ENCODE measurements around the gene TXLNB.

TXLNB gene

DNA sequence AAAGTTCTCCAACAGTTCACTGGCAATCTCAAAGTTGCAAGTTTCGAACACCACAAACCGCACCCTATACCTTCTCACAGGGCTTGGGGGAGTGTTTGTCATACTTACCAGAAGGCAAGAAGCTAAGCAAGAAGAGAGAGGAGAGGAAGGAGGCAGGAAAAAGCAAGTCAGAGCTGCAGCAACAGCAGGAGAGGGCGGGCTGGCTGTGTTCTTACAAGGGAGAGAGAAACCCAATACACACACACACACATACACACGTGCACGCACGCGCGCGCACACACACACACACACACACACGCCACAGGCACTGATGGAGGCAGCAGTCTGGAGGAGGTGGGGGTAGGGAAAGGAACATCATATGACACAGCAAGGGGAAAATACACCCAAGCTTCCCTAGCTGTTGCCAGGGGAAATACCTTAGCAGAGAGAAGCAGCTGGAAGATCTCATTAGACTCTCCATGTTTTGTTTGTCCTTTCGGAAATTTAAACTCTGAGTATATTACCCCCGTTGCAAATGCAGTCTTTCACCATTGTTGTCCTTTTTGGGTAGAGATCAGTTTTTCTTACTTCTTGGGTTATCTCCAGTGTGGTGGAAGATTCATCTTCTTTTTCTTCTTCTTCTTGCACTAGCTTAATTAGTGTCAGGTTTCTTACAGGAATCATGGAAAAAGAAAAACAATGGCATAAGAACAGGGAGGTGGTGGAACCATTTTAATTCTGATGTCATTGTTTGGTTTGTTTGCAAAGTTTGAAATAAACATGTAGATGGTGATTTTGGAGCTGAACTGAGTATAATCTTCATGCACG is at the start of gene TXLNB:
Gene TXLNB (minus strand): TSS at position 186 of the 807 bp plus-strand sequence. CDS start 3,099 bp downstream, outside the sequence.
- DNase-seq: peak; percentile 74

GRCh38 chr6:139341060-139341459 is 49.3 kb upstream of the TXLNB start:
- DNase-seq: no peak

- no peak for DNase-seq
Observed at GRCh38 chr6:139338795-139339194, 47.0 kb upstream of the TXLNB start.

GRCh38 chr6:139337830-139338229 is 46.0 kb upstream of the TXLNB start:
- no peak for DNase-seq

GRCh38 chr6:139337001-139337400 is 45.2 kb upstream of the TXLNB start:
- DNase-seq: no peak

DNA sequence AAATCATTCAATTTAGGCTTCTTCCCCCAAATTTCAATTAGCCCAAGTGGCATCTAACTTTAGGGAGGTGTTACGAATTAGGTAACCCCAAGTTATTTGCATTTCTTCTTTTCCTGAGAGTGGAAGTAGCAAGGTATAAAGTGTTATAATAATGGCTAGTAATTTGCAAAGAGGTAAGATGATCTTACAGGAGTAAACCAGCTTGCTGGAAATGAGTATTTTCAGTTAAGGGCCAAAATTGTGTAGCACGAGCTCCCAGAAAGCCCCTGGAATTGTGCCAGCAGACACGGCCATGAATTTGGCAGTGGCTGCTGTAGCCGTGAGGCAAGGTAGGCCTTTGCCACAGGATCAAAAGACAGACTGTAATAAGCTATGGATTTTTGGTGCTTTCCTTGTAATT is 44.7 kb upstream of the TXLNB start:
- no peak for DNase-seq

- DNase-seq: no peak
Observed at GRCh38 chr6:139335447-139336210, 43.8 kb upstream of the TXLNB start.

DNA sequence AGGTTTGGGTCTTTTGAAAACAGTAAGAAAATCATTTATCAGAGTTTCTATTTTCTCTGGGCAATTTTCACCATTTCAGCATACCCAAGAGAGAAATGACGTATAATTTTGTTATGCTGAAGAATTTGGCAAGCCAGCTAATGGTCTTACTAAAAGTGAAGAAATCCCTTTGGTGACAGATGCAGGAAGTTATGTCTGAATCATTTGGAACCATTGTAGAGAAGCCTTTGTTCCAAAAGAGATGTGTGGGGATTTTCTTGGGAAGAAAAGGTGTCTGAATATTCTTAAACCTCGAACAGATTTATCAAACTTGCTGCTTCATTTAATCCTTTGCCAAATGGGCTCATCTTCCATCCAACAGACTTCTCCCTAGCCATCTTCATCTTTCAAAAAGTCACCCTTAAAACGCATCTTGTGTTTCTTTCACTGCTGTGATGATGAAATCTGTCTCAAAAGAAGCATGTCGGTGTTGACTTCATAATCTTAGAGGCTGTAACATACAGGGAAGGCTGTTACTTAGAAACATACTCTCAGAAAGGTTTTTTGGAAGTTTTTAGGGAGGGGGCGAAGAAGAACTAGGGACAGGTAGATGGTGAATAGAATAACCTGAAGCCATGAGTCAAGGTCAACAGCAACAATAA is 43.1 kb upstream of the TXLNB start:
- no peak for DNase-seq

GRCh38 chr6:139330826-139331500 is 39.2 kb upstream of the TXLNB start:
- no peak for DNase-seq

DNA sequence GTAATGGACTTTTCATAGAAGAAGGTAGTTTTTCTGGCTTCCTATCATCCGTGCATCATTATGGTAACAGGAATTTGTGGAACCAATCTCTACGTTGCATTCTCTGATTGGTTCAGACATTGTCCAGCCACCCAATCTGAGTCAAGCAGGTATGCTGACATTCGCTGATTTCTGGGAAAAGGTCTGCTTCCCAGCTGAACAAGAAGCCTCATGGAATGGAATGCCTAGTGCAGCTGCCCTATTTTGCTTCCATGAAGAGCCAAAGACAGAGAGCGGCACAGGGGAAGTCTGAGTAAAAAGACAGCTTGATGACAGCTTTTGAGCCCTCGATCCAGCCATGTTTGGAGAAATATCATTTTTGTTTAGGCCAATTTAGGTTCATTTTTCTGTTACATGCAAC is 38.5 kb upstream of the TXLNB start:
- no peak for DNase-seq

DNA sequence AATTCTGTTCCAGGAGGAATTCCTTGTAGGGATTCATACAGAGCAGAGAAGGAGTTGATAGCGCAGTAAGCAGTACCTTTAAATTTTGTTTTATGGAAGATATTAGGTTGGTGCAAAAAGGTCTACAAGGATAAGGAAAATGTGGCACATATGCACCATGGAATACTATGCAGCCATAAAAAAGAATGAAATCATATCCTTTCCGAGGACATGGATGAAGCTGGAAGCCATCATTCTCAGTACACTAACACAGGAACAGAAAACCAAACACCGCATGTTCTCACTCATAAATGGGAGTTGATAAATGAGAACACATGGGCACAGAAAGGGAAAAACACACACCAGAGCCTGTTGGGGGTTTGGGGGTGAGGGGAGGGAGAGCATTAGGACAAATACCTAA is 37.4 kb upstream of the TXLNB start:
- no peak for DNase-seq

- no peak for DNase-seq
Observed at GRCh38 chr6:139327038-139327437, 35.2 kb upstream of the TXLNB start.

DNA sequence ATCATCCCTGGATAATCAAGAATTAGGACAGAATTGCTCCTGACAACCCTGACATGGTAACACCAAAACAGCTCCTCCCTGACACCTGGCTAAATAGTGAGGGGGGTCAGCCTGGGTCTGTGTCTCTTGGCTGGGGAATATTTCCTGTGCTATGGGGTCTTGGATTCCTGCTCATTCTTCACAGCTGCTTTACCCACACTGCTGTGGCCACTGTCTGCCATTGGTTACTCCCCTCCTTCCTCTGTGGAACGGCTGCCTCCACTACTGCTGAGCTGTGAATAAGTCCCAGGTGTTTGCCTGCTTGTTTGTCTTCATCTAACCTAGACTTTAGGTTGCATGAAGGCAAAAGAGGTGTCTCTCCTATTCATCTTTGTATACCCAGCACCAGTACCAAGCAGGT is 33.9 kb upstream of the TXLNB start:
- DNase-seq: no peak

DNA sequence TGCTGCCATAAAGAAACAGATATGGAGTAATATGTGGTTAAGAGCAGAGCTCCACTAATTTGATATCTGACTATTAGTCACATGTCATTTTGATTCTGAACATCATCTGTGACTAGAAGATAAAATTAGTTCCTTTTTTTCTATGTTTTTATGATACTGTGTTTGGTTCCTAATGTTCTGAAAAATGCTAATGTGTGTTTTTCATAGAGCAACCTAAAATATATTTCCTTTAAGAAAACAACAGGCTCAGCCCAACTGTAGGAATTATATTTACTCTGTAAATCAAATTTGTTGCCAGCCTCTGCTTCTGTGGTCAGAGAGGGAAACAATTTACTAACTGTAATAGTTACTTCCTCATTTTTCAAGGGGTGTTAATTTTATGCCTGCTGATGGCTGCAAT is 33.3 kb upstream of the TXLNB start:
- DNase-seq: no peak

- DNase-seq: no peak
Observed at GRCh38 chr6:139324301-139324555, 32.4 kb upstream of the TXLNB start.

DNA sequence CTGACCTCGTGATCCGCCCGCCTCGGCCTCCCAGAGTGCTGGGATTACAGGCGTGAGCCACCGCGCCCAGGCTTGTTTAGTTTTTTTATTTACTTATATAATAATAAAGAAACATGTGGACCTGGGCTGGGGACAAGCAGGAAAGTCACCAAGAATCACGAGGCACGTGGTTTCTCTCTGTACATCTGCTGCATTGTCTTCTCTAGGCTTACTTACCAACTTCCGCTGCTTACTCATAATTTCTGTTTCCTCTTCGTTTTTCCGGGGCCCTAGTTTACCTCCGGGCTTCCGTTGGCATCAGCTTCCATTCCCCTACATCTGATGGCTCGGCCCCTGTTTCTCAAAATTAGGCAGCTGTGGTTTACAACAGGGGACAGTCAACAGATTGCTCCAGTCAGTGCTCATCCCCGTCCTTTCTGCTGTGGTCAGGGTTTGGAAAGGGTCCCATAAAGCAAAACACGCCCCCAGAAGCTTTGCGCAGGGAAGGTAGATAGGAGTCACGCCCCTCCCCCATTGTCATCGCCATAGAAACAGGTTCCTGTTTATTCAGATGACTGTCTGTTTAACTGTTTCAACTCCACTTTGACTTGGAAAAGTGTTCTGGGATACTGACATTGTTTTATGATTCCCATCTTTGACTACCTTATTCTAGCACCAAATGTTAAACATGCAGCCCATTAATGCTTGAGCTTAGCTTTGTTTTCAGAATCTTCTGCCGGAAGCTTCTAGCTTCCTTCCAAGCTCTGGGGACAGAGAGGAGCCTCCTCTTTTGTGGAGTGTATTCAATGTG is 31.9 kb upstream of the TXLNB start:
- DNase-seq: peak; percentile 63

GRCh38 chr6:139320081-139320480 is 28.3 kb upstream of the TXLNB start:
- no peak for DNase-seq

GRCh38 chr6:139316622-139317317 is 25.0 kb upstream of the TXLNB start:
- no peak for DNase-seq

DNA sequence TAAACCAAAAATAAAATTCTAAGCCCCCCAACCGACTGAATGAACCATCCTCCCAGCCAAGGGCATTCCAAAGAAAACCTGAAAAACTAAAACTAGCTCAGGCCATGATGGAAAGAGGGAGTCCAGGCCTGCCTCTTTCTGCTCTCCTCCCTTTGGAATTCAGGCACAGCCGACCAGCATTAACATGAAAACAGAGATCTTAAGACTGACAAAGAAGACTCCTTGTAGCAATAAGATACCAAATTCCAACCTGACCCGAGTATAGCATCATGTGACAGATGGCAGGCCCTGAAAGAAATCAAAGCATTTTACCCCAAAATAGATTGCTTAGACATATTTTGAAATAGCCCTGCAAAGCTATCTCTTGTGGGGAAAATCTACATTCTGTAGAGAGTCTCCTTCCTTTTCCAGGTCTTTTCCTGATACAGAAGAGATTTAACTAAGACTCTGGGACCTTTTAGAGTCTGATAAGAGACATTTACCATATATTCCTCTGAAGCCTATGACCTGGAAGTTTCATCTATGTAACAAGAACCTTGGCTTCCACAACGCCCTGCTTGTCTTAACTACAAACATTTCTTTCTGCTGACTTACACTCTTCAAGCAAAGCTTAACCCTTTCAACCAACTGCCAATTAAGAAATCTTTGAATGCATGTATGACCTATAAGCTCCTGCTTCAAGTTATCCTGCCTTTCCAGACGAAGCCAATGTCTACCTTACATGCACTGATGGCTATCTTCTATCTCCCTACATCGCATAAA is 22.2 kb upstream of the TXLNB start:
- no peak for DNase-seq

DNA sequence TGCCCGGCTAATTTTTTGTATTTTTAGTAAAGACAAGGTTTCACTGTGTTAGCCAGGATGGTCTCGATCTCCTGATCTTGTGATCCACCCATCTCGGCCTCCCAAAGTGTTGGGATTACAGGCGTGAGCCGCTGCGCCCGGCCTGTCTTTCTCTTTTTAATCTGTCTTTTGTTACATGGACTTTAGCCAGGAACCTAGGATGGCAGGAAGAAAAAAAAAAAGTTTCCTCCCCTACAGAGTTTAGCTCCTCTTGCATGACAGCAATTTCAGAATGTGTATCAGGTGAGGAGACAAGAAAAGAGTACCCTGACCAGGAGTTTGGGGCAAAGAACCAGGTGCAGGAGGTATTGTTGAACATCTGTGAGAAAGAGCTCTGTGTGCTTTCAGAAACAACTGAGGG is 21.4 kb upstream of the TXLNB start:
- DNase-seq: no peak

- DNase-seq: no peak
Observed at GRCh38 chr6:139311831-139312230, 20.0 kb upstream of the TXLNB start.
